ENCODE data around the gene ARHGAP27. TPM values are rescaled to one million over a fixed set of nuclear protein-coding genes. Genes with fewer than 3 reads are reported as not detected.

Gene ARHGAP27
- total RNA-seq, 2 experiments from 2014 or later: 37.8 to 40.9 TPM

DNA sequence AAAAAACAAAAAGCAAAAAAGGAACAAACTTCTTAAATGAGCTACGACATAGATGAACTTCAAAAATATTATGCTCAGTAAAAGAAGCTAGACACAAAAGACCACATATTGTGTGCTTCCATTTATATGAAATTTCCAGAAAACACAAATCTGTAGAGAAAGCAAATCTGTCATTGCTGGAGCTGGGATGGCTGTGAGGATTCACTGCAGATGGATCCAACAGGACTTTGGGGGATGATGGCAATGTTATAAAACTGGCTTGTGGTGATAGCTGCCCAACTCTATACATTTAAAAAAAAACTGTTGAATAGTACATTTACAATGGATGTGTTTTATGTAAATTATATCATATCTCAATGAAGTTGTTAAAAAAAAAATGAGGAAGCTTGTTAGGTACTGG lies 63.2 kb downstream of the ARHGAP27 start:
- POLR2A ChIA-PET: interaction anchor here (0.6 to 2.4 kb wide), 4 partner anchors 11 to 53 kb away, joined by 3 to 9 read pairs (median 4); partner anchors contain the start of gene MAP3K14
- TF ChIP-seq CTCF (IDR thresholded peaks at IDR 0.05): no peak
- Mint-ChIP-seq H3K9me3 (no peaks in the 10 kb centered on the region), H3K27me3 (peaks cover 4% of the 10 kb centered on the region), H3K27ac (no peak overlapping the region), H3K36me3 (ENCODE audit: low read depth) (no peaks in the 10 kb centered on the region), H3K4me3 (no peak overlapping the region), H3K4me1 (ENCODE audit: low read depth) (peaks cover 16% of the 10 kb centered on the region)
- intact Hi-C loops (cut with micrococcal nuclease): no loop called here
- ATAC-seq (no peak), DNase-seq (no peak)
- CTCF ChIA-PET: interaction anchor here (0.6 to 3.3 kb wide), 6 partner anchors 12 to 234 kb away, joined by 3 to 23 read pairs (median 4); partner anchors contain the start of gene ACBD4

- Mint-ChIP-seq H3K36me3 (ENCODE audit: low read depth) (no peaks in the 10 kb centered on the region), H3K27me3 (peaks cover 6% of the 10 kb centered on the region), H3K4me1 (ENCODE audit: low read depth) (peaks cover 16% of the 10 kb centered on the region), H3K9me3 (no peaks in the 10 kb centered on the region), H3K27ac (no peak overlapping the region), H3K4me3 (no peak overlapping the region)
- DNase-seq (no peak), ATAC-seq (no peak)
- ChIA-PET POLR2A (interaction anchor here (1.4 to 2.4 kb wide), 2 partner anchors 12 to 51 kb away, joined by 4 to 9 read pairs; partner anchors contain the start of gene MAP3K14), CTCF (interaction anchor here (1.2 to 3.3 kb wide), 5 partner anchors 13 to 233 kb away, joined by 3 to 23 read pairs (median 10); partner anchors contain the start of gene ACBD4)
- intact Hi-C loops (cut with micrococcal nuclease): no loop called here
- no peak for TF ChIP-seq CTCF (IDR thresholded peaks at IDR 0.05)
Observed at GRCh38 chr17:45368651-45369050, 64.0 kb downstream of the ARHGAP27 start.

GRCh38 chr17:45367216-45367615 lies 65.5 kb downstream of the ARHGAP27 start:
- intact Hi-C loops (cut with micrococcal nuclease): no loop called here
- H3K27ac Mint-ChIP-seq: no peak overlapping the region
- H3K27me3 Mint-ChIP-seq: peaks cover 8% of the 10 kb centered on the region
- H3K4me3 Mint-ChIP-seq: no peak overlapping the region
- peaks cover 6% of the 10 kb centered on the region for H3K9me3 Mint-ChIP-seq
- DNase-seq (no peak), ATAC-seq (no peak)
- ChIA-PET CTCF (interaction anchor here (1.3 to 2.5 kb wide), 2 partner anchors 17 to 90 kb away, joined by 3 to 10 read pairs; no protein-coding TSS in a partner anchor), POLR2A (no interaction called here)
- H3K36me3 Mint-ChIP-seq (ENCODE audit: low read depth): no peaks in the 10 kb centered on the region
- TF ChIP-seq CTCF (IDR thresholded peaks at IDR 0.05): no peak
- peaks cover 12% of the 10 kb centered on the region for H3K4me1 Mint-ChIP-seq (ENCODE audit: low read depth)

DNA sequence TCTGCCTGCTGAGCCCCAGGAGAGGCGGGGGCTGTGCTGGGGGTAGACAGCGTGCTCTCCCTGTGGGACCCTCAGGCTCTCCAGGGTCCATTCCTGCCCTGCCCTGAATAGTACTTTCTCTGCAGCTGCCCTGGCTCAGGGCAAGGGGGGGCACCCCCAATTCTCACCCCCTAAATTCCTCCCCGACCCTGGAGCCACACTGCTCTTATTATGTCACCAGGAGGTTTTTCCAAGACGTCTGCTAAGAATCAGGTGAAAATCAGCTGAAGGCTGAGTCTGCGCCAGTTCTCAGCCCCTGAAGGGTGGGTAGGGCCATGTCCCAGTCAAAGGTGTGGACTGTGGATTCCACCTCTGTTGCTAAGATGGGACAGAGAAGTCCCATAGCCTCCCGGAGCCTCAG lies 66.0 kb downstream of the ARHGAP27 start:
- DNase-seq: no peak
- Mint-ChIP-seq H3K4me1 (ENCODE audit: low read depth) (peaks cover 7% of the 10 kb centered on the region), H3K9me3 (peaks cover 6% of the 10 kb centered on the region), H3K27ac (no peak overlapping the region), H3K36me3 (ENCODE audit: low read depth) (no peaks in the 10 kb centered on the region), H3K4me3 (no peak overlapping the region), H3K27me3 (peaks cover 8% of the 10 kb centered on the region)
- no peak for TF ChIP-seq CTCF (IDR thresholded peaks at IDR 0.05)
- POLR2A ChIA-PET: no interaction called here
- CTCF ChIA-PET: interaction anchor here (1.3 to 2.5 kb wide), 2 partner anchors 18 to 89 kb away, joined by 3 to 10 read pairs; no protein-coding TSS in a partner anchor
- intact Hi-C loops (cut with micrococcal nuclease): no loop called here
- ATAC-seq: no peak

- Mint-ChIP-seq H3K27me3 (peaks cover 8% of the 10 kb centered on the region), H3K27ac (no peak overlapping the region), H3K4me3 (no peak overlapping the region), H3K9me3 (peaks cover 6% of the 10 kb centered on the region), H3K4me1 (ENCODE audit: low read depth) (peaks cover 5% of the 10 kb centered on the region), H3K36me3 (ENCODE audit: low read depth) (no peaks in the 10 kb centered on the region)
- TF ChIP-seq CTCF (IDR thresholded peaks at IDR 0.05): no peak
- ChIA-PET POLR2A (no interaction called here), CTCF (interaction anchor here (1.3 to 2.5 kb wide), 2 partner anchors 18 to 89 kb away, joined by 3 to 10 read pairs; no protein-coding TSS in a partner anchor)
- intact Hi-C loops (cut with micrococcal nuclease): no loop called here
- DNase-seq (no peak), ATAC-seq (no peak)
Observed at GRCh38 chr17:45366049-45366448, 66.6 kb downstream of the ARHGAP27 start.

Measured in activated CD8-positive, alpha-beta T cell treated with anti-CD3 and anti-CD28 coated beads for 36 hours (primary cell).